Urinary bladder (tissue), 4 donors: ENCODE data around the gene ACAA1. TPM values are rescaled to one million over a fixed set of nuclear protein-coding genes. Genes with fewer than 3 reads are reported as not detected.
"Not testable (repeated sequence)": the region's sequence is repeated elsewhere in the genome, so short reads cannot be mapped to it uniquely, and the experiment has no call there.

Experiments
- DNase-seq: peaks from one replicate; pipeline ENCODE4 v3.0.0-alpha.2; 2015; ENCODE audit errors: extremely low spot score
- H3K27ac ChIP-seq: one replicate; pipeline ENCODE4 v1.5.1; 2013; ENCODE audit warnings: low read depth, mild to moderate bottlenecking, moderate library complexity
- H3K36me3 ChIP-seq: one replicate; pipeline ENCODE4 v1.6.1; 2013; ENCODE audit warnings: mild to moderate bottlenecking, moderate library complexity; ENCODE audit not compliant: insufficient read depth
- H3K4me1 ChIP-seq: one replicate; pipeline ENCODE4 v1.6.1; 2013; ENCODE audit warnings: mild to moderate bottlenecking, moderate library complexity; ENCODE audit not compliant: insufficient read depth
- H3K4me3 ChIP-seq: one replicate; pipeline ENCODE4 v1.5.1; 2013; ENCODE audit warnings: low read depth, low read length
- WGBS: extraction: QIAGEN DNeasy Blood & Tissue Kit; methylation state at CpG from one replicate; pipeline ENCODE4 v1.1.7; 2013; 5-methylcytosine and 5-hydroxymethylcytosine counted together
- polyA plus RNA-seq: library from polyadenylated mRNA; stranded (reverse); fragments of 200-250 nt; gene quantifications from one replicate; pipeline ENCODE4 v1.2.3, GENCODE V29; 2013
- total RNA-seq: library from RNA; depleted of rRNA; stranded (reverse); fragments of >200 nt; gene quantifications from one replicate; pipeline ENCODE4 v1.2.3, GENCODE V29; 2014
- donor health status: healthy with polysubstance abuse.
- donor health status: healthy.

The ACAA1 gene
- total and polyA plus RNA-seq, 2 donors: 16.2 to 55.3 TPM

- peaks cover 2% of the 10 kb centered on the region for H3K4me1 ChIP-seq
- WGBS: 89% methylated on average over 12 of the region's 12 CpGs
- no peak overlapping the region for H3K27ac ChIP-seq
- DNase-seq: no peak
- no peak overlapping the region for H3K4me3 ChIP-seq
- no peaks in the 10 kb centered on the region for H3K36me3 ChIP-seq
Measured at GRCh38 chr3:38163117-38163840, 26.4 kb upstream of the ACAA1 start.

GRCh38 chr3:38160704-38161103, 23.8 kb upstream of the ACAA1 start:
- not testable (repeated sequence) for DNase-seq, H3K4me1 ChIP-seq, H3K36me3 ChIP-seq, H3K4me3 ChIP-seq, H3K27ac ChIP-seq
- 95% methylated on average over 11 of the region's 11 CpGs for WGBS

GRCh38 chr3:38158472-38158871, 21.5 kb upstream of the ACAA1 start:
- Histone ChIP-seq H3K4me1 (no peaks in the 10 kb centered on the region), H3K4me3 (no peak overlapping the region), H3K36me3 (no peaks in the 10 kb centered on the region), H3K27ac (no peak overlapping the region)
- no peak for DNase-seq
- 77% methylated on average over 5 of the region's 5 CpGs for WGBS

GRCh38 chr3:38157595-38157994, 20.7 kb upstream of the ACAA1 start:
- Histone ChIP-seq H3K4me1 (no peaks in the 10 kb centered on the region), H3K4me3 (no peak overlapping the region), H3K27ac (no peak overlapping the region), H3K36me3 (no peaks in the 10 kb centered on the region)
- DNase-seq: no peak
- WGBS: 72% methylated on average over 3 of the region's 3 CpGs

- no peaks in the 10 kb centered on the region for H3K36me3 ChIP-seq
- DNase-seq: no peak
- H3K4me3 ChIP-seq: no peak overlapping the region
- H3K27ac ChIP-seq: no peak overlapping the region
- 92% methylated on average over 2 of the region's 2 CpGs for WGBS
- H3K4me1 ChIP-seq: no peaks in the 10 kb centered on the region
Measured at GRCh38 chr3:38157117-38157516, 20.2 kb upstream of the ACAA1 start.

GRCh38 chr3:38155825-38156224, 18.9 kb upstream of the ACAA1 start:
- H3K4me3 ChIP-seq: no peak overlapping the region

GRCh38 chr3:38154625-38155255, 17.8 kb upstream of the ACAA1 start:
- 66% methylated on average over 2 of the region's 2 CpGs for WGBS
- Histone ChIP-seq H3K4me1 (no peaks in the 10 kb centered on the region), H3K36me3 (no peaks in the 10 kb centered on the region), H3K27ac (no peak overlapping the region), H3K4me3 (no peak overlapping the region)
- DNase-seq: no peak

More at GRCh38 chr3:38155825-38156224, 18.9 kb upstream of the ACAA1 start:
- Histone ChIP-seq H3K4me1 (no peaks in the 10 kb centered on the region), H3K27ac (no peak overlapping the region), H3K36me3 (no peaks in the 10 kb centered on the region)
- WGBS: 87% methylated on average over 2 of the region's 2 CpGs
- DNase-seq: no peak

- Histone ChIP-seq H3K36me3 (no peaks in the 10 kb centered on the region), H3K27ac (no peak overlapping the region)
- DNase-seq: no peak
Measured at GRCh38 chr3:38154033-38154494, 17.1 kb upstream of the ACAA1 start.

GRCh38 chr3:38153221-38153620, 16.3 kb upstream of the ACAA1 start:
- no peak for DNase-seq
- Histone ChIP-seq H3K27ac (no peak overlapping the region), H3K4me3 (no peak overlapping the region), H3K4me1 (no peaks in the 10 kb centered on the region), H3K36me3 (no peaks in the 10 kb centered on the region)
- WGBS: 92% methylated on average over 2 of the region's 2 CpGs

More at GRCh38 chr3:38154033-38154494, 17.1 kb upstream of the ACAA1 start:
- Histone ChIP-seq H3K4me3 (no peak overlapping the region), H3K4me1 (no peaks in the 10 kb centered on the region)
- WGBS: 55% methylated on average over 2 of the region's 2 CpGs

GRCh38 chr3:38152609-38153008, 15.7 kb upstream of the ACAA1 start:
- 92% methylated on average over 2 of the region's 2 CpGs for WGBS

GRCh38 chr3:38151667-38152265, 14.8 kb upstream of the ACAA1 start:
- Histone ChIP-seq H3K4me1 (no peaks in the 10 kb centered on the region), H3K36me3 (no peaks in the 10 kb centered on the region), H3K27ac (no peak overlapping the region), H3K4me3 (no peak overlapping the region)
- WGBS: 90% methylated on average over 3 of the region's 3 CpGs
- no peak for DNase-seq

More at GRCh38 chr3:38152609-38153008, 15.7 kb upstream of the ACAA1 start:
- H3K4me1 ChIP-seq: no peaks in the 10 kb centered on the region
- no peak overlapping the region for H3K27ac ChIP-seq
- H3K4me3 ChIP-seq: no peak overlapping the region
- no peak for DNase-seq
- H3K36me3 ChIP-seq: no peaks in the 10 kb centered on the region

GRCh38 chr3:38150780-38151528, 14.0 kb upstream of the ACAA1 start:
- Histone ChIP-seq H3K36me3 (no peaks in the 10 kb centered on the region), H3K4me1 (no peaks in the 10 kb centered on the region), H3K4me3 (no peak overlapping the region), H3K27ac (no peak overlapping the region)
- WGBS: 73% methylated on average over 3 of the region's 3 CpGs
- DNase-seq: no peak

GRCh38 chr3:38149708-38150107, 12.8 kb upstream of the ACAA1 start:
- Histone ChIP-seq H3K4me3 (no peak overlapping the region), H3K27ac (no peak overlapping the region), H3K4me1 (no peaks in the 10 kb centered on the region), H3K36me3 (no peaks in the 10 kb centered on the region)
- 62% methylated on average over 3 of the region's 3 CpGs for WGBS
- DNase-seq: no peak
